HG03025 (cell line): Measurements from ENCODE around the gene PTMA.
"Not testable (repeated sequence)": the region's sequence is repeated elsewhere in the genome, so short reads cannot be mapped to it uniquely, and the experiment has no call there.

ENCODE experiments used
- ATAC-seq: cut with Tn5 transposase; IDR thresholded peaks from one replicate; pipeline ENCODE4 v1.9.1; 2021; ENCODE audit warnings: mild to moderate bottlenecking, moderate library complexity; ENCODE audit not compliant: unreplicated experiment, low FRiP score

The PTMA gene

GRCh38 chr2:231691251-231691772 is 17.0 kb upstream of the PTMA start:
- ATAC-seq: no peak

- ATAC-seq: no peak
These were observed 15.5 kb upstream of the PTMA start for GRCh38 chr2:231692847-231693246.

- no peak for ATAC-seq
These were observed 14.4 kb upstream of the PTMA start for GRCh38 chr2:231693956-231694355.

- no peak for ATAC-seq
These were observed 12.3 kb upstream of the PTMA start for GRCh38 chr2:231696004-231696367.

GRCh38 chr2:231699006-231699405 is 9.3 kb upstream of the PTMA start:
- no peak for ATAC-seq

GRCh38 chr2:231701456-231702373 is 6.6 kb upstream of the PTMA start:
- ATAC-seq: no peak

GRCh38 chr2:231704017-231704416 is 4.3 kb upstream of the PTMA start:
- ATAC-seq: no peak

GRCh38 chr2:231706731-231707624 is 1.3 kb upstream of the PTMA start:
- peak; percentile 41 for ATAC-seq

GRCh38 chr2:231707625-231707926 is 749 bp upstream of the PTMA start:
- peak; percentile 0 for ATAC-seq

GRCh38 chr2:231708773-231709635 is 679 bp downstream of the PTMA start:
- ATAC-seq: no peak

- ATAC-seq: no peak
These were observed 1.3 kb downstream of the PTMA start for GRCh38 chr2:231709636-231709980.

- no peak for ATAC-seq
These were observed 1.9 kb downstream of the PTMA start for GRCh38 chr2:231709981-231710798.

GRCh38 chr2:231710799-231711676 is 2.7 kb downstream of the PTMA start:
- ATAC-seq: no peak

GRCh38 chr2:231711677-231712450 is 3.5 kb downstream of the PTMA start:
- ATAC-seq: no peak

- ATAC-seq: not testable (repeated sequence)
These were observed 4.2 kb downstream of the PTMA start for GRCh38 chr2:231712451-231713021.

- ATAC-seq: not testable (repeated sequence)
These were observed 5.0 kb downstream of the PTMA start for GRCh38 chr2:231713406-231713729.

GRCh38 chr2:231713730-231714638 is 5.7 kb downstream of the PTMA start:
- no peak for ATAC-seq
